Measurements from ENCODE around the gene PPP1R12C.
A peak's percentile ranks its signal among the peaks of the same experiment; 100 is the strongest.

Gene PPP1R12C

GRCh38 chr19:55146078-55146704, 28.8 kb upstream of the PPP1R12C start:
- no peak for DNase-seq

- DNase-seq: no peak
Observed at GRCh38 chr19:55145232-55145631, 27.8 kb upstream of the PPP1R12C start.

- DNase-seq: no peak
Observed at GRCh38 chr19:55141696-55142095, 24.3 kb upstream of the PPP1R12C start.

- no peak for DNase-seq
Observed at GRCh38 chr19:55137915-55138314, 20.5 kb upstream of the PPP1R12C start.

- no peak for DNase-seq
Observed at GRCh38 chr19:55136399-55137102, 19.1 kb upstream of the PPP1R12C start.

- DNase-seq: no peak
Observed at GRCh38 chr19:55134736-55135135, 17.3 kb upstream of the PPP1R12C start.

GRCh38 chr19:55133639-55134444, 16.4 kb upstream of the PPP1R12C start:
- no peak for DNase-seq

GRCh38 chr19:55132453-55133129, 15.2 kb upstream of the PPP1R12C start:
- DNase-seq: no peak

GRCh38 chr19:55131421-55131820, 14.0 kb upstream of the PPP1R12C start:
- DNase-seq: no peak

- no peak for DNase-seq
Observed at GRCh38 chr19:55119053-55119452, 1.6 kb upstream of the PPP1R12C start.

- no peak for DNase-seq
Observed at GRCh38 chr19:55118401-55118991, 1.1 kb upstream of the PPP1R12C start.

- DNase-seq: peak; percentile 97
Observed at GRCh38 chr19:55117663-55118391, 390 bp upstream of the PPP1R12C start.

- peak; percentile 71 for DNase-seq
Observed at GRCh38 chr19:55116232-55116858, 1.1 kb downstream of the PPP1R12C start.

GRCh38 chr19:55115446-55116065, 1.9 kb downstream of the PPP1R12C start:
- no peak for DNase-seq

GRCh38 chr19:55114566-55115145, 2.8 kb downstream of the PPP1R12C start:
- DNase-seq: no peak

- peak; percentile 90 for DNase-seq
Observed at GRCh38 chr19:55113570-55114039, 3.8 kb downstream of the PPP1R12C start.

- peak; percentile 52 for DNase-seq
Observed at GRCh38 chr19:55112777-55113569, 4.5 kb downstream of the PPP1R12C start.

- DNase-seq: no peak
Observed at GRCh38 chr19:55112246-55112776, 5.1 kb downstream of the PPP1R12C start.

- DNase-seq: no peak
Observed at GRCh38 chr19:55111238-55111831, 6.1 kb downstream of the PPP1R12C start.

Data from right forelimb (tissue), 1 donor.